BLaER1 (cell line): ENCODE results near the gene KCNAB1.

Source experiments
- H3K27ac ChIP-seq: shearing (Covaris generic); formaldehyde crosslinking; 2 replicates; pipeline ENCODE4 v1.8.1; 2022
- H3K27me3 ChIP-seq: shearing (Covaris generic); formaldehyde crosslinking; 2 replicates; pipeline ENCODE4 v1.8.1; 2022
- H3K36me3 ChIP-seq: shearing (Covaris generic); formaldehyde crosslinking; 2 replicates; pipeline ENCODE4 v1.8.1; 2022
- H3K4me1 ChIP-seq: shearing (Covaris generic); formaldehyde crosslinking; 2 replicates; pipeline ENCODE4 v1.8.1; 2022
- H3K4me2 ChIP-seq: shearing (Covaris generic); formaldehyde crosslinking; 2 replicates; pipeline ENCODE4 v1.8.1; 2022
- H3K4me3 ChIP-seq: shearing (Covaris generic); formaldehyde crosslinking; 2 replicates; pipeline ENCODE4 v1.8.1; 2022
- H3K9ac ChIP-seq: shearing (Covaris generic); formaldehyde crosslinking; 2 replicates; pipeline ENCODE4 v1.8.1; 2022
- H3K9me3 ChIP-seq: shearing (Covaris generic); formaldehyde crosslinking; 2 replicates; pipeline ENCODE4 v1.8.1; 2022
- H4K20me1 ChIP-seq: shearing (Covaris generic); formaldehyde crosslinking; 2 replicates; pipeline ENCODE4 v1.8.1; 2022
- Cebpa-rat ChIP-seq: shearing (Covaris generic); IDR thresholded peaks from 2 replicates; pipeline ENCODE4 v1.8.1; 2022

Gene KCNAB1

DNA sequence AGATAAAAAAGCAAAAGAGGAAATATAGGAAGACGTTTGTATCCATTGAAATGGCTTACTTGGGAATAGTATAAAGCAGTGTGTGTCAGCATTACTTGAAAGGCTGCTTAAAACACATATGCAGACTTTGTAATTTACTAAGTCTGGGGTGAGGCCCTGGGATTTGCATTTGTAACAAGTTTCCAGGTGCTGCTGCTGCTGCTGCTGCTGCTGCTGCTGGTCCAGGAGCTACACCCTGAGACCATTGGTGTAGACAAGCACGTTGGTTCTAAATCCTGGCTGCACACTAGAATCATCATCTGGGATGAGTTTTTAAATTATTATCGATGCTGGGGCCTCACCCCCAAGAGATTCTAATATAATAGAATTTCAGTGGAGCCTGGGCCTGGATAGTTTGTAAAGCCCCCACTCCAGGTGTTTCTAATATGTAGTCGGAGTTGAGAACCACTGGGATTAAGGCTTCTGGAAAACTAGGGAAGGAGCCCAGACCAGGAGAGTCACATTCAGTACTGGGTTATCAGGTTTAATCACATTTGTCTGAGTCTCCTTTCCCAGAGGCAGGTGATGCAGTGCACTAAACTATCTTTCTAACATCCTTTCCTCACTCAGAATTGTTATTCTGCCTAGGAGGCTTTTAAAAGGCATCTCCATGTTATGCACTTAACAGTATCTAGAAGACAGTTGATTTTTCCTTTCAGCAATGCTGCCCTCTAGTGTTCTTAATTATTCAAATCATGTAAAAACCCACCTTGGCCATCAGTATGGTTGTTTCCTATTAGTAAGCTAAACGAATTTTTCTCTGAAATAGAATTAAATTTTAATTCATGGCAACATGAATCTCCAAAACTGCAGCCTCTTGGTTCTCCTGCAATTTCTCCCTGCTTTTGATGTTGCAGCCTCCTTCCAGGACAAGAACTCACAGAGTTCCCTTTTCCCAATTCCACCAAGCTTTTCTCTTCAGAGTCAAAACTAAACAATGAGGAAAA, 389.1 kb downstream of the KCNAB1 start:
- H3K4me1 ChIP-seq = no peaks in the 10 kb centered on the region
- no peak overlapping the region for H3K27ac ChIP-seq
- TF ChIP-seq Cebpa-rat = no peak
- H3K9ac ChIP-seq = no peak overlapping the region
- H3K27me3 ChIP-seq = no peaks in the 10 kb centered on the region
- no peak overlapping the region for H3K4me2 ChIP-seq
- no peaks in the 10 kb centered on the region for H3K36me3 ChIP-seq
- H4K20me1 ChIP-seq = no peaks in the 10 kb centered on the region
- H3K9me3 ChIP-seq = no peaks in the 10 kb centered on the region
- no peak overlapping the region for H3K4me3 ChIP-seq

DNA sequence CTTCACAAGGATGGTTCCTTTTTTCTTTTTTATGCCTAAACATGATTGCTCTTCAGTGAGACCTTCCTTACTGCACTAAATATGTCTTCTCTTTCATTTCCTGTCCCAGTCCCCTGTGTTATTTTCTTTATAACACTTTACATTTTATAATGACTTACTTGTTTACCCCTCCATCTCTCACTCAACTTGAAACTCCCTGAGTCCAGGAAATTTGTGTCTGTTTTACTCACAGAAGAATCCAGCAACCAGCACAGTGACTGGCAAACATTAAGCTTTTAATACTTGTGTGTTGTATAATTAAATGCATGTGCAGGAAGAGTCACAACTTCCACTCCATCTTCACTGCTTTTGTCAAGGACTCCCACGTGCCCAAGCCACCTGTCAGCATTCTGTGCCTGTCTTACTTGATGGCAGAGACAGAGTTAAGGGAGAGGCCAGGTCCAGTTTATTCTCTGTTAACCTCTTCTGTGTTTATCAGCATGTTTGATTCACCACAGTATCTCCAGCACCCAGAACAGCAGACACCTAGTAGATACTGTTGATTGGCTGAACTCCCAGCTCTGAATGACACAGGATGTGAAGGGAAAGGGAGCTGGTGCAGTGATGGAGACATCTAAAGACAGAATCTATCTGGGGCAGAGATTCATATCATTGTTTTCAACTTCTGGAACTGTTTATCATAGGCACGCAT, 391.8 kb downstream of the KCNAB1 start:
- no peak for TF ChIP-seq Cebpa-rat
- Histone ChIP-seq H3K4me2 (no peak overlapping the region), H3K9me3 (no peaks in the 10 kb centered on the region), H3K36me3 (no peaks in the 10 kb centered on the region), H4K20me1 (no peaks in the 10 kb centered on the region), H3K27me3 (no peaks in the 10 kb centered on the region), H3K9ac (no peak overlapping the region), H3K27ac (no peak overlapping the region), H3K4me3 (no peak overlapping the region), H3K4me1 (no peaks in the 10 kb centered on the region)

DNA sequence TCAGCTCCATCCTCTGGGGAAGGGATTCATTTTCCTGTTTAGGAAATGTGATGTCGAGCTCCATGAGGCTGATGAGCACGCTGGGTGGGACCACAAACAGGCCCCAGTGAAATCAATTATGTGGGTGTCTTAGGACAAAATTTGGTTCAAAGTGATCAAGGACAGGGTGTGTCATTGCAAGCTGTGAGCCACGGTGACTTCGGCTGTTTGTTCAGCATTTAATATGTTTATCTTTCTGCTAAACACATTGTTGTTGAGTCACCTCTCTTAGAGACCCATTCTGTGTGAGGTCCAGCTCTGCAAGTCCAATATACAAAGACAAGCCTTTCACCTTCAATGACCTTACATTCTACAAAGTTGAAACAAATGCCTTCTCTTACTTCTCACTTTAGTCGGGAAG, 393.2 kb downstream of the KCNAB1 start:
- H4K20me1 ChIP-seq = no peaks in the 10 kb centered on the region
- H3K36me3 ChIP-seq = no peaks in the 10 kb centered on the region
- no peak for TF ChIP-seq Cebpa-rat
- no peaks in the 10 kb centered on the region for H3K27me3 ChIP-seq
- H3K27ac ChIP-seq = no peak overlapping the region
- no peaks in the 10 kb centered on the region for H3K4me1 ChIP-seq
- no peak overlapping the region for H3K9ac ChIP-seq
- no peak overlapping the region for H3K4me3 ChIP-seq
- no peak overlapping the region for H3K4me2 ChIP-seq
- H3K9me3 ChIP-seq = no peaks in the 10 kb centered on the region

DNA sequence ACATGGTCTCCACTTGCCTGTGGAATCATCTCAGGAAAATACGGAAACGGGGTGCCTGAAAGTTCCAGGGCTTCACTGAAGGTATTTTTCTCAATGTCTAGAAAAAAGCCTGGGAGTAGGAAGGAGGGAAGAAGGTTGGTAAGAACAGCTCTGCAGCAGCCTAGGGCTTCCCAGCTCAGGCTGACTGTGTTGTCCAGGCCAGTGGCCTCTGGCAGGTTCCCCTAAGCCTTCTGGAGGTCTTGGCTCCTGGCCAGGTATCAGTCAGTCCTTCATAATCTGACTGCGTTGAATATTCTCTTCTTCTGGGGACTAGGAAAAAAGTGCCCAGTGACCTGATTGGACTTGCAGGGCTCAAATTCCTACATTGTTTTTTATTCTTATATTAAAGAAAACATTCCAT, 395.9 kb downstream of the KCNAB1 start:
- H3K27me3 ChIP-seq = no peaks in the 10 kb centered on the region
- no peaks in the 10 kb centered on the region for H3K36me3 ChIP-seq
- no peaks in the 10 kb centered on the region for H4K20me1 ChIP-seq
- H3K4me1 ChIP-seq = no peaks in the 10 kb centered on the region
- no peak overlapping the region for H3K9ac ChIP-seq
- no peak overlapping the region for H3K27ac ChIP-seq
- no peak overlapping the region for H3K4me2 ChIP-seq
- no peak for TF ChIP-seq Cebpa-rat
- no peak overlapping the region for H3K4me3 ChIP-seq
- no peaks in the 10 kb centered on the region for H3K9me3 ChIP-seq

DNA sequence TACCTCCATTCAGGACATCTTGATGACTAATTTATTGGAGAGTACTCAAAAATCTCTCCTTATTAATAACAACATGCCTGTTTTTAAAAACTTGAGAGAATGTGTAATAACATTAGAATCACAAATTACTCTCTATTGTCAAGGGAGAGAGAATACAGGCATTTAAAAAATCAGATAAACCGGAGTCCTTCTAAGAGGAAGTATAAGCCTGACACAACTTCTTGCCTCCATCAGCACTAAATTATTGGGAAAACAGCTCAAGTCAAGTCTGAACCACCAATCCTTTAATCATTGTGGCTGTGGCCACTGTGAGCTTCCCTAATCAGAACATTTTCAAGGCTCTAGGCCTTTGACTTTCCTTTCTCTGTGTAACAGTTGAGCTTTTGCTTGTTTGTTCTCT, 396.6 kb downstream of the KCNAB1 start:
- no peaks in the 10 kb centered on the region for H3K4me1 ChIP-seq
- TF ChIP-seq Cebpa-rat = no peak
- no peak overlapping the region for H3K4me3 ChIP-seq
- H3K9me3 ChIP-seq = no peaks in the 10 kb centered on the region
- no peak overlapping the region for H3K4me2 ChIP-seq
- no peak overlapping the region for H3K27ac ChIP-seq
- H3K36me3 ChIP-seq = no peaks in the 10 kb centered on the region
- no peaks in the 10 kb centered on the region for H3K27me3 ChIP-seq
- H4K20me1 ChIP-seq = no peaks in the 10 kb centered on the region
- H3K9ac ChIP-seq = no peak overlapping the region

DNA sequence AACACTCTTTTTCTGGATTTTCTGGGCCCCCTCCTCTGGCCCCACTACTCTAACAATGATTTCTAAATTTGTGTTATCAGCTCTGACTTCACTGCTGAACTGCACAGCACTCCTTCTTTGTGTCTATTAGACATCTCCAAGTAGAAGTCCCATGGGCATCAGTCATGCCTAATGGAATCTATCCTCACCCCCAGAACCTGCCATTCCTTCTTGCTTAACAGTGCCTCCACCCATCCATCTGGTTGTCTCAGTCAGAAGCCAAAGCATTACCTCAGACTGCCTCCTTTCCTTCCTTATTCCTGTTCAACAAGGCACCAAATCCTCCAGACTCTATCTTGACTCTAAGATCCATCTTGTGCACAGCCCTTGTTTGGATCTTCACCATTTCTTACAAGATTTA, 398.3 kb downstream of the KCNAB1 start:
- Histone ChIP-seq H3K27me3 (no peaks in the 10 kb centered on the region), H3K27ac (no peak overlapping the region), H3K9me3 (no peaks in the 10 kb centered on the region), H4K20me1 (no peaks in the 10 kb centered on the region), H3K9ac (no peak overlapping the region), H3K4me2 (no peak overlapping the region), H3K4me1 (no peaks in the 10 kb centered on the region), H3K36me3 (no peaks in the 10 kb centered on the region), H3K4me3 (no peak overlapping the region)
- no peak for TF ChIP-seq Cebpa-rat

DNA sequence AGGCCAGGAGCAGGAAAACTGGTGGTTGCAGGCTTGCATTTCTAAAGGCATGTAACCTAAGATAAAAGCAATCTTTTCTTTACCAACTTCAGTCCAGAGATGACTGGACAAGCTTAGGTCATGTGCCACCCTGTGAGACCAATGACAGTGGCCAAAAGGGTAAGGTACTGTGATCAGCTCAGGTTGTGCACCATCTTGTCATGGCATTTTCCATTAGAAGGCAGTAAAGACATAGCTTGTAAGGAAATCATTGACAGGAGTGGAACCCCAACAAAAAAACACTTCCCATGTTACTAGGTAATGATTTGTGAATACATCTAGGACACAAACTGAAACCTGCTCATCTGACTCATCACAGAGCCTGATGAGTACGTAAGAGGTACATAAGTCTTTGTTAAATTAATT, 399.4 kb downstream of the KCNAB1 start:
- Histone ChIP-seq H3K27me3 (no peaks in the 10 kb centered on the region), H3K4me2 (no peak overlapping the region), H3K4me3 (no peak overlapping the region)

DNA sequence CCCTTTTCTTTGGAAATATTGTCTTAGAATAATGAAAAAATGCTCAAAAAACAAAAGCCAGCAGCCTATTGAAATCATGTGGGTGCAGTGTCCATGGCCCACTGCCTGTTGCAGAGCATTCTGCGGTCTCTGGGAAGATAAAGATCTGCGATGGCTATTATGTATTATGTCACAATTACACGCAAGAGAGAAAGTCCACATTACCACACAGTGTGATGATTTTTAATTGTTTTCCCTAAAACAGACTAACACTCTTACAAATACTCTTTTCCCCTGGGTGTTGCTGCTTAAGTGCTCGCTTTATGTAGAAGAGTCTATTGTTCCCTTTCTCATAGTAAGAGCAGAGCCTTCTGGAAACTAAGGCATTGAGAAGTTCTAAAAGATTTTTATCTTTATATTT, 402.3 kb downstream of the KCNAB1 start:
- Histone ChIP-seq H3K9me3 (no peaks in the 10 kb centered on the region), H3K36me3 (no peaks in the 10 kb centered on the region), H3K9ac (no peak overlapping the region), H4K20me1 (no peaks in the 10 kb centered on the region), H3K4me2 (no peak overlapping the region), H3K4me1 (peaks cover 10% of the 10 kb centered on the region), H3K27me3 (no peaks in the 10 kb centered on the region), H3K4me3 (no peak overlapping the region), H3K27ac (no peak overlapping the region)
- no peak for TF ChIP-seq Cebpa-rat

More for the DNA sequence above, 399.4 kb downstream of the KCNAB1 start:
- Histone ChIP-seq H3K27ac (no peak overlapping the region), H3K9me3 (no peaks in the 10 kb centered on the region), H3K9ac (no peak overlapping the region), H3K36me3 (no peaks in the 10 kb centered on the region), H3K4me1 (peaks cover 5% of the 10 kb centered on the region), H4K20me1 (no peaks in the 10 kb centered on the region)
- TF ChIP-seq Cebpa-rat = no peak

DNA sequence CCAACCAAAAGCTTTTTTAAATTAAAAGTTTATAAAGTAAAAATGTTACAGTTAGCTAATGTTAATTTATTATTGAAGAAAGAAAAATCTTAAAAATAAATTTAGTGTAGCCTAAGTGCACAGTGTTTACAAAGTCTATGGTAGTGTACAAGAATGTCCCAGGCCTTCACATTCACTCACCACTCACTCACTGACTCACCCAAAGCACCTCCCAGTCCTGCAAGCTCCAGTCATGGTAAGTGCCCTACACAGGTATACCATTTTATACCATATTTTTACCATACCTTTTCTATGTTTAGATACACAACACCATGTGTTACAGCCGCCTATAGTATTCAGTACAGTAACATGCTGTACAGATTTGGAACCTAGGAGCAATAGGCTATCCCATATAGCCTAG, 405.4 kb downstream of the KCNAB1 start:
- Histone ChIP-seq H3K4me2 (no peak overlapping the region), H3K36me3 (no peaks in the 10 kb centered on the region), H3K9me3 (no peaks in the 10 kb centered on the region), H4K20me1 (no peaks in the 10 kb centered on the region), H3K9ac (no peak overlapping the region), H3K4me3 (no peak overlapping the region), H3K27ac (no peak overlapping the region), H3K4me1 (peaks cover 10% of the 10 kb centered on the region), H3K27me3 (no peaks in the 10 kb centered on the region)
- TF ChIP-seq Cebpa-rat = no peak

DNA sequence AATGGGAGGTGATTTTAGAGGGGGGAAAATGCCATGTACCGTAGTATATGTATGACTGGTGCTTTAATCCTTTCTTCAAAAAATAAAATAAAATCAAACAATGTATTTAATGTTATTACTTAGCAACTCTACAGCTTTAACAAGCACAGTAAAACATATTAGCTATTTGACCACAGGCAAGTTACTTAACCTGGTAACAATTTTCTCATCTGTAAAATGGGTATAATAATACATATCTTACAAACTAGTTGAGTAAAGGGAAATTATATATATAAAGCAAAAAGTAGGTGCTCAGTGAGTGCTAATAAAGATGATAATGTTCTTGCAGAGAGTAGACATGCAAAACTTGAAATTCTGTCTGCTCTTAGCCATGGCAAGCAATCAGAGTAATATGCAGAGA, 406.7 kb downstream of the KCNAB1 start:
- Histone ChIP-seq H3K4me3 (no peak overlapping the region), H3K4me1 (peaks cover 10% of the 10 kb centered on the region), H3K9me3 (no peaks in the 10 kb centered on the region), H4K20me1 (no peaks in the 10 kb centered on the region), H3K4me2 (no peak overlapping the region), H3K27ac (no peak overlapping the region), H3K9ac (no peak overlapping the region), H3K27me3 (no peaks in the 10 kb centered on the region), H3K36me3 (no peaks in the 10 kb centered on the region)
- no peak for TF ChIP-seq Cebpa-rat
